ENCODE results near the gene IFIT1.
"Not testable (repeated sequence)": the region's sequence is repeated elsewhere in the genome, so short reads cannot be mapped to it uniquely, and the experiment has no call there.

GRCh38 chr10:89407792-89408191 lies 15.4 kb downstream of the IFIT1 start:
- TF ChIP-seq ATF2 (tag by site-specific recombination; IDR thresholded peaks at IDR 0.05; ENCODE audit: low read depth); REST (tag by site-specific recombination; IDR thresholded peaks at IDR 0.05); ZNF621 (tag by site-specific recombination; IDR thresholded peaks at IDR 0.05); CTCF (tag by site-specific recombination; IDR thresholded peaks at IDR 0.05); TCF7L2 (IDR thresholded peaks at IDR 0.05; ENCODE audit: borderline replicate concordance, low read depth, low read length); ZNF433 (tag by site-specific recombination; IDR thresholded peaks at IDR 0.05; ENCODE audit: low read depth); ZNF155 (tag by site-specific recombination; IDR thresholded peaks at IDR 0.05); ZNF555 (tag by site-specific recombination; conservative IDR thresholded peaks at IDR 0.05); ZNF274 (IDR thresholded peaks at IDR 0.05; ENCODE audit: low read length); ZNF274 (tag by site-specific recombination; IDR thresholded peaks at IDR 0.05; ENCODE audit: borderline replicate concordance); ZNF629 (tag by site-specific recombination; IDR thresholded peaks at IDR 0.05); ZNF624 (tag by site-specific recombination; IDR thresholded peaks at IDR 0.05); ZNF350 (tag by site-specific recombination; IDR thresholded peaks at IDR 0.05); ZNF501 (tag by site-specific recombination; IDR thresholded peaks at IDR 0.05); ZNF10 (tag by site-specific recombination; IDR thresholded peaks at IDR 0.05): not testable (repeated sequence)

Data from HEK293 (cell line).